VCaP (cell line): Measurements from ENCODE around the gene PDZD2.

Source experiments
- H3K27ac ChIP-seq: fragments of 450-650 bp; 2 replicates; pipeline ENCODE4 v1.5.1; 2017
- TF ChIP-seq, protein P1 (sequence below): fragments of 450-650 bp; conservative IDR thresholded peaks from 2 replicates; pipeline ENCODE4 v1.5.1; 2017; ENCODE audit warnings: mild to moderate bottlenecking, moderate library complexity

Gene PDZD2

DNA sequence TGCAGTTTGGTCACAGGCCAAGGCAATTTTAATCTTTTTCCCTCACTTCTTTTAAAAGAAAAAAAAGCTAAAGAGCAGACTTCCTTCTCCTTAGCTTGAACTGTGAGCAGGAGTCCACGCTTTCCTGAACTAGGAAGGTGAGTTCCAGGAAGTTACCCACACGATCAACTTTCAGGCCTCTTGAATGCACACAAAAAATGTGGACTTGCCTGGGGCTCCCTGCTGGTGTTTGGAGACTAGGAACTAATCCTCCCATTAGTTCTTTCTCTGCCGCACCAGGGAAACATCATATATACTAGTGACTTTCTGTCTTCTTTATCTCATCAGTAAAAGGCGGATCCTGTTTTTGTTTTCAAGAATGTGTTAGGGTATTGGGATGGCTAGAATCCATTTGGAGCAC is 295.2 kb downstream of the PDZD2 start:
- TF ChIP-seq, protein P1, sequence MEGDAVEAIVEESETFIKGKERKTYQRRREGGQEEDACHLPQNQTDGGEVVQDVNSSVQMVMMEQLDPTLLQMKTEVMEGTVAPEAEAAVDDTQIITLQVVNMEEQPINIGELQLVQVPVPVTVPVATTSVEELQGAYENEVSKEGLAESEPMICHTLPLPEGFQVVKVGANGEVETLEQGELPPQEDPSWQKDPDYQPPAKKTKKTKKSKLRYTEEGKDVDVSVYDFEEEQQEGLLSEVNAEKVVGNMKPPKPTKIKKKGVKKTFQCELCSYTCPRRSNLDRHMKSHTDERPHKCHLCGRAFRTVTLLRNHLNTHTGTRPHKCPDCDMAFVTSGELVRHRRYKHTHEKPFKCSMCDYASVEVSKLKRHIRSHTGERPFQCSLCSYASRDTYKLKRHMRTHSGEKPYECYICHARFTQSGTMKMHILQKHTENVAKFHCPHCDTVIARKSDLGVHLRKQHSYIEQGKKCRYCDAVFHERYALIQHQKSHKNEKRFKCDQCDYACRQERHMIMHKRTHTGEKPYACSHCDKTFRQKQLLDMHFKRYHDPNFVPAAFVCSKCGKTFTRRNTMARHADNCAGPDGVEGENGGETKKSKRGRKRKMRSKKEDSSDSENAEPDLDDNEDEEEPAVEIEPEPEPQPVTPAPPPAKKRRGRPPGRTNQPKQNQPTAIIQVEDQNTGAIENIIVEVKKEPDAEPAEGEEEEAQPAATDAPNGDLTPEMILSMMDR: no peak
- H3K27ac ChIP-seq: peak overlapping the region; percentile 89

DNA sequence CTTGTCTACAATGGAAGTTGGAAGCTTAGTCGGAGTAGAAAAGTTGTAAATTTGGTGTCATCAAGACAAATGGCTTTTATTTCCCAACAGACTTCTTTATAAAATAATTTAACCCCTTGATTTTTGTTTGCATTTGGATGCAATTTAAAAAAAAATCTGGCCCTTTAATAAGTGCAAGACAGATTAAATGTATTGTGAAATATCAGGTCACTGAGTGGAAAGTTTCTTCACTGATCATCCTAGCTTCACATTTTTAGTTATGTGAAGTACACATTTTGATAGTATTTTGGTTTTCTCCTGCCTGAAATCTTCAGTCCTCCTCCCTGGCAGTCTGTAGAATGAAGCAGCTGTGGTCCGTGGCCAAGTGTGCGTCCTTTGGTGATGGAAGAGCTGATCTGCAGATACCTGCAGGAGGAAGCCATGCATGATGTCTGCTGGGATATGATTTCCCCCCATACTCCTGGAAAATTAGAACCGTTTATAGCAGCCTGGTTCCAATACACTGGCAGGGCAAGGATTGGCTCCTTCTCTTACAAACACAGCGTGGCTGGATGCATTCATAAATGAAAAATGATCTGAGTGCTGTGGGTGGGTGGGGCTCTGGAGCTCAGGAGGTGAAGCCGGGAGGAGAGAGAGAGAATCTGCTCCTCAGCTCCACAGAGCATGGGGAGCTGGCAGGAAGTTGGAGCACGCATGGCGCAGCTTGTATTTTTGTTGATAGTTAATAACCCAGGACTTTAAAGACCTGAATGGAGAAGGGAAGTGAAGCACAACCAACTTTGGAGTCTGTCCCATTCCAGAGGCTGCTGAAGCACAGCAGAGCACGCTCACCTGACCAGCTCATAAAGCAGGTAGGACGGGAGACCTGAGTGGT is 296.8 kb downstream of the PDZD2 start:
- peak overlapping the region; percentile 89 for H3K27ac ChIP-seq
- TF ChIP-seq, protein P1: no peak

DNA sequence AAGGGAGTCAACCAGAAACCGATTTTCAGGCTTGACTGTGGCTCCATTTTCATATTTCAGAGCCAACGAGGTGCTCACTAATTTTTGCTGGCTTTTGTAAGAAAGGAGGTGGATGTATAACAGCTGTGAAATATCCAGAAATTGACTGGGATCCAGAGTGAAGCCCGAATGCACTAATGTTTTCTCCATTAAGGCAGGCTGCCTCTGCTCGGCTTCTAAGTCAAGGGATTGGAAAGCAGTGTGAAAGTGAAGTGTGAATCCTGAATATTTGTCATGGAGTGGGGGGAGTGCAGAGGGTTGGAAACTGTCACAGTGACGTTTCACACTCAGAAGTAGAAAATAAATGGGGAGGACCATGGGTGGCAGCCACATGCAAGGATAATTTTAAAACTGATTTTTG is 297.8 kb downstream of the PDZD2 start:
- peak overlapping the region; percentile 89 for H3K27ac ChIP-seq
- TF ChIP-seq, protein P1: no peak

DNA sequence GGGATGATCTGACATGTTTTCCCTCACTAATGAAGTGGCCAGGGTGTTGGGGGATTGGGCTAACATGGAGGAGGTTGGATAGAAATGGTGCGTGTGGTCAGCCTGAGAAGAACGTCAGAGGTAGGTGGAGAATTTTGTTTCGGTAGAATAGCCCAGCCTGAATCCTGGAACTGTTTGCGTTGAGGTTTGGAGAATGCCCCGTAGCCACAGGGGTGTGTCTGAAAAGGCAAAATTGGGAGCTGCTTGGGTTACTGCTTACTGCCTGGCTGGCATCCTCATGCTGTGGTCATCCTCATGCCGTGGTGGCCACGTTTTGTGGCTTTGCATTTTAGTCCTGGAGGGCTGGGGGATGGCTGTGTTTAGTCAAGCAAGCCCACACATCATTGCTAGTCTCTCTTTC is 298.3 kb downstream of the PDZD2 start:
- H3K27ac ChIP-seq: peak overlapping the region; percentile 89
- TF ChIP-seq, protein P1: no peak

DNA sequence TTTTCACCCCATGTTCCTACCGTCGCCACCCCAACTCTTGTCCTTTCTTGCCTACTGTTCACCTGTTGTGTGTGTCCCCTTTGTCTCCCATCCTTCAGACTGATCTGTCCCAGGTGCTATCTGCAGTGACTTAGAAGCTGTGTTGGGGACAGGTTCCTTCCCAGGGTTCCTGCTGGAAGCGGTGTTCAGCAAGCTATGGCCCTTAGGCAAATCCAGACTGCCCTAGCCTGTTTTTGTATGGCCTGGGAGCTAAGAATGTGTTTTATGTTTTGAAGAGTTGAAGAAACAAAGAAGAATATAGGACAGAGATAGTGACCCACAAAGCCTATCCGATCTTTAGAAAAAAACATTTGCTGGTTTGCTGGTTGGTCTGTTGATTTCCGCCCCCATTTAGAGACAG is 298.8 kb downstream of the PDZD2 start:
- peak overlapping the region; percentile 89 for H3K27ac ChIP-seq
- TF ChIP-seq, protein P1: no peak

DNA sequence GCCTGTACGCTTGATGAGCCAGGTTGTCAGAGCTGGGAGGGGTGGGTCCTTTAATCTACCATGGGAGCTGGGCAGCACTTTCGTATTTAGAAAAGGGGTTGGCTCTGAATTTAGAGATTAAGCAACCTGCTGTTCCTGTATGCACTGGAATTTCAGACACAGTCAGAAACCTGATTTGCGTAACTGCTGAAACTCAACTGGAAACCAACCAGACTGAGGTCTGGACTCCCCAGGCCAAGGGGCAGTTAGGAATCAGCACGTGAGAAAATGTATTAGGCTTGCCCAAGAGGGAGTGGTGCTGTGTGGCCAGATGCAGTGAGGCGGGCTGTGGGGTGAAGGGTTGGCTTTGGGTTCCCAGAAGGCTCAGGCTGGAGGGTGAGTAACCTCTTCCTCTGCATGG is 300.2 kb downstream of the PDZD2 start:
- no peak overlapping the region for H3K27ac ChIP-seq
- TF ChIP-seq, protein P1: no peak

DNA sequence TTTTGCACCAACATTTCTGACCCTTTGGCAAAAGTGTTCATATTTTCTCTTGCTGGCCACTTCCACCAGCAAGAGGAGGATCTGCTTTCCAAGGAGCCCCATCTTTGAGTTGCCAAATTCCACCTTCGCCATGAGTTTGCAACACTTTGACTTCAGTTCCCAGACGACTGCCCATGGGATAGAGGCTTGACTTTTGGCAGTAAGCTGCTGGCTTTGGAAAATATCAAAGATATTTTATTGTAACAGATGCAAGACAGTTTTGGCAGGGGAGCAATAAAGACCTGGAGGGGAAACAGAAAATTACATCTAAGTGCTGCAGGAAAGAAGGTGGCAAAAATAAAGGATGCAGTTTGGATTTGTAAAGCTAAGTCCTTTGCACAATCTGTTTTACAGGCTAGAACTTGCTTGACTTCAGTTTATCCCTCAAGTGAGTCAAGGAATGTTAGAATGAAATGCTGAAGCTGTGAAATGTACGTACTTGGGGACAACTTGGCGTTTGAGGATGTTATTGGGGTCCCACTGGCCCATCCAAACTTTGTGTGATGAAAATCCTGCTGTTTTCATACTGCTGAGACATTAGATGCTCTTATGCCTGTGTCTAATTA is 302.3 kb downstream of the PDZD2 start:
- H3K27ac ChIP-seq: no peak overlapping the region
- TF ChIP-seq, protein P1: no peak
